ENCODE data around the gene FKBP8. TPM values are rescaled to one million over a fixed set of nuclear protein-coding genes. Genes with fewer than 3 reads are reported as not detected.

FKBP8 gene
- total and polyA plus RNA-seq, 12 donors, result 26.3 to 816 (median 265) TPM

- WGBS, 4 donors, result 21 to 28% (median 24%) methylated on average over 10 to 16 of the region's 16 CpGs
- H3K4me1 ChIP-seq (replicated peaks in 1 of 2), result peaks cover 10 to 19% of the 10 kb centered on the region in 2 donors
- no peaks in the 10 kb centered on the region for H3K9me3 ChIP-seq (replicated peaks in 1 of 3)
- no peak for TF ChIP-seq POLR2A (IDR thresholded peaks at IDR 0.05)
- peak overlapping the region in 4 of 5 donors; percentile 58 to 92 (median 84) for H3K27ac ChIP-seq
- peaks cover 0 to 4% of the 10 kb centered on the region in 2 donors for H3K36me3 ChIP-seq (replicated peaks in 1 of 2)
- DNase-seq, result peak in 1 of 7 donors; percentile 37
- no peaks in the 10 kb centered on the region for H3K27me3 ChIP-seq
- intact Hi-C loops (cut with DNase I), result no loop called here
- H3K4me3 ChIP-seq, result peak overlapping the region in 2 of 4 donors; percentile 66 to 67
Measured at GRCh38 chr19:18587962-18588610, 44.7 kb upstream of the FKBP8 start.

DNA sequence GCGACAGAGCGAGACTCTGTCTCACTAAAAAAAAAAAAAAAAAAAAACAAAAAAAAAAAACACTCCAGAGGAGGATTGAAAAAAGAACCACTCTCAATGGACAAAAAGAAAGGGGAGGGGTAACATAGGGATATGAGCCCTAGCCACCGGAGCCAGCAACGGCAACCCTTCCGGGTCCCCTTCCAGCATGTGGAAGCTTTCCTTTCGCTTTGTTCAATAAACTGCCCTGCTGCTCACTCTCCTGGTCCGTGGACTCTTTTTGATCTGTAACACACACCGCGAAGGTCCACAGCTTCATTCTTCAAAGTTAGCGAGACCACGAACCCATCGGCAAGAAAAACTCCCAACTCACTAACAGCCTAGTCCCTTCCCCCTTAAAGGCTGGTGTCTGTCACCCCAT lies 44.2 kb upstream of the FKBP8 start:
- intact Hi-C loops (cut with DNase I), result no loop called here
- peaks cover 10 to 19% of the 10 kb centered on the region in 2 donors for H3K4me1 ChIP-seq (replicated peaks in 1 of 2)
- H3K4me3 ChIP-seq, result no peak overlapping the region
- no peak for DNase-seq
- peaks cover 0 to 4% of the 10 kb centered on the region in 2 donors for H3K36me3 ChIP-seq (replicated peaks in 1 of 2)
- TF ChIP-seq, protein P1, sequence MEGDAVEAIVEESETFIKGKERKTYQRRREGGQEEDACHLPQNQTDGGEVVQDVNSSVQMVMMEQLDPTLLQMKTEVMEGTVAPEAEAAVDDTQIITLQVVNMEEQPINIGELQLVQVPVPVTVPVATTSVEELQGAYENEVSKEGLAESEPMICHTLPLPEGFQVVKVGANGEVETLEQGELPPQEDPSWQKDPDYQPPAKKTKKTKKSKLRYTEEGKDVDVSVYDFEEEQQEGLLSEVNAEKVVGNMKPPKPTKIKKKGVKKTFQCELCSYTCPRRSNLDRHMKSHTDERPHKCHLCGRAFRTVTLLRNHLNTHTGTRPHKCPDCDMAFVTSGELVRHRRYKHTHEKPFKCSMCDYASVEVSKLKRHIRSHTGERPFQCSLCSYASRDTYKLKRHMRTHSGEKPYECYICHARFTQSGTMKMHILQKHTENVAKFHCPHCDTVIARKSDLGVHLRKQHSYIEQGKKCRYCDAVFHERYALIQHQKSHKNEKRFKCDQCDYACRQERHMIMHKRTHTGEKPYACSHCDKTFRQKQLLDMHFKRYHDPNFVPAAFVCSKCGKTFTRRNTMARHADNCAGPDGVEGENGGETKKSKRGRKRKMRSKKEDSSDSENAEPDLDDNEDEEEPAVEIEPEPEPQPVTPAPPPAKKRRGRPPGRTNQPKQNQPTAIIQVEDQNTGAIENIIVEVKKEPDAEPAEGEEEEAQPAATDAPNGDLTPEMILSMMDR (IDR thresholded peaks at IDR 0.05), result no peak
- TF ChIP-seq POLR2A (IDR thresholded peaks at IDR 0.05), result no peak
- 88 to 92% (median 91%) methylated on average over 12 of the region's 12 CpGs for WGBS, 4 donors
- H3K27ac ChIP-seq, result peak overlapping the region in 2 of 5 donors; percentile 91 to 92
- H3K9me3 ChIP-seq (replicated peaks in 1 of 3), result no peaks in the 10 kb centered on the region
- no peaks in the 10 kb centered on the region for H3K27me3 ChIP-seq

GRCh38 chr19:18586306-18586705 lies 42.9 kb upstream of the FKBP8 start:
- no peaks in the 10 kb centered on the region for H3K27me3 ChIP-seq
- H3K4me1 ChIP-seq (replicated peaks in 1 of 2), result peaks cover 10 to 19% of the 10 kb centered on the region in 2 donors
- no peak for DNase-seq
- peak overlapping the region in 1 of 5 donors; percentile 31 for H3K27ac ChIP-seq
- 38 to 61% (median 47%) methylated on average over 2 of the region's 2 CpGs for WGBS, 4 donors
- H3K4me3 ChIP-seq, result no peak overlapping the region
- no peak for TF ChIP-seq POLR2A (IDR thresholded peaks at IDR 0.05)
- TF ChIP-seq, protein P1 (IDR thresholded peaks at IDR 0.05), result no peak
- peaks cover 0 to 3% of the 10 kb centered on the region in 2 donors for H3K36me3 ChIP-seq (replicated peaks in 1 of 2)
- intact Hi-C loops (cut with DNase I), result no loop called here
- no peaks in the 10 kb centered on the region for H3K9me3 ChIP-seq (replicated peaks in 1 of 3)

DNA sequence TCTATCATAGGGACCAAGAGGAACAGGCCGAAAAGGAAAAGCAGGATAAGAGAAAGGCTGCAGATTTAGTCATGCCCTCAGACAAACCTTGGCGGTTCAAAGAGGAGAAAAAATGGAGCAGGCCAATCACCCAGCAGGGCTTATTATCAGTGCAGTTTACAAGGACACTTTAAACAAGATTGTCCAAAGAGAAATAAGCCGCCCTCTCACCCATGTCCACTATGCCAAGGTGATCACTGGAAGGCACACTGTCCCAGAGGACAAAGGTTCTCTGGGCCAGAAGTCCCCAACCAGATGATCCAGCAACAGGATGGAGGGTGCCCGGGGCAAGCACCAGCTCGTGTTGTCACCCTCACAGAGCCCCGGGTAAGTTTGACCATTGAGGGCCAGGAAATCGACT lies 36.9 kb upstream of the FKBP8 start:
- TF ChIP-seq, protein P1 (IDR thresholded peaks at IDR 0.05), result no peak
- no peak for TF ChIP-seq POLR2A (IDR thresholded peaks at IDR 0.05)

More for the DNA sequence above, 36.9 kb upstream of the FKBP8 start:
- WGBS, 4 donors, result 45 to 54% (median 50%) methylated on average over 4 to 7 of the region's 7 CpGs
- peak overlapping the region in 2 of 5 donors; percentile 16 to 28 for H3K27ac ChIP-seq
- H3K4me1 ChIP-seq (replicated peaks in 1 of 2), result peaks cover 0 to 7% of the 10 kb centered on the region in 2 donors
- H3K4me3 ChIP-seq, result no peak overlapping the region
- H3K27me3 ChIP-seq, result no peaks in the 10 kb centered on the region
- intact Hi-C loops (cut with DNase I), result no loop called here
- H3K9me3 ChIP-seq (replicated peaks in 1 of 3), result no peaks in the 10 kb centered on the region
- DNase-seq, result peak in 2 of 7 donors; percentile 51 to 53
- H3K36me3 ChIP-seq (replicated peaks in 1 of 2), result peaks cover 0 to 29% of the 10 kb centered on the region in 2 donors

All from adrenal gland (tissue), 12 donors.